Measurements from ENCODE around the gene TSSK6.

TSSK6 gene

GRCh38 chr19:19502808-19503602, 12.3 kb downstream of the TSSK6 start:
- DNase-seq = no peak

GRCh38 chr19:19502281-19502680, 13.1 kb downstream of the TSSK6 start:
- no peak for DNase-seq

GRCh38 chr19:19501798-19502197, 13.6 kb downstream of the TSSK6 start:
- no peak for DNase-seq

- DNase-seq = no peak
These were observed 14.2 kb downstream of the TSSK6 start for GRCh38 chr19:19500975-19501644.

DNA sequence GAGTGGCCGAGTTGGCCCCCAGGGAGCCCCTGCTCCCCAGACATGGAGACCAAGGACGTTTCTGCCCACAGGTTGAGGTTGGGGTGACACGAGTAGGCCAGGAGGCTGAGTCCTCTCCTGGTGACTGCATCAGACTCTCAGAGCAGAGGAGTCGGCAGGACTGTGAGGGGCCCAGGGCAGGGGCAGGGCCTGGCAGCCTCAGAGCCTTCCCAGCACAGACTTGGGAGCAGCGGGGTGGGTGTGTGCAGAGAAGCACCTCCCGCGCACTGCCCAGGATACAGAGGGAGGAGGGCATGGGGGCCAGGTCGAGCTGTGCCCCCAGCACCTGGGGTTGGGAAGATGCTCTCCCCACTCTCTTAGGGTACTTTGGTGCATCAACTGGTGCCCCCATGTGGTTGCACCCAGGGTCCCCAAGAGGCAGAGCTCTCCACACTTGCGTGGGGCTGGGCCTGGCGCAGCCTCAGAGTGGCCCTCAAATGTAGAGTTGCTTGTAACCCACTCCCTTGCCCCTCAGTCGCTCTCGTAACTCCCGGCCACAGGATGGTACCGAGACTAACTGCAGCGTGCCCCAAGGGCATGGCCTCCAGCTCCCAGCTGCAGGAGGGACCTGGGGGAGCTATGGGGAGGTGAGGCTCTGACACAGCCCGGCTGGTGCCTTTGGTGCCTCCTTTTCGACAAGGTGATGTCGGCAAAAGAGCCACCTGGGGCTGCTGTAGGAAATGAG, 15.9 kb downstream of the TSSK6 start:
- no peak for DNase-seq

DNA sequence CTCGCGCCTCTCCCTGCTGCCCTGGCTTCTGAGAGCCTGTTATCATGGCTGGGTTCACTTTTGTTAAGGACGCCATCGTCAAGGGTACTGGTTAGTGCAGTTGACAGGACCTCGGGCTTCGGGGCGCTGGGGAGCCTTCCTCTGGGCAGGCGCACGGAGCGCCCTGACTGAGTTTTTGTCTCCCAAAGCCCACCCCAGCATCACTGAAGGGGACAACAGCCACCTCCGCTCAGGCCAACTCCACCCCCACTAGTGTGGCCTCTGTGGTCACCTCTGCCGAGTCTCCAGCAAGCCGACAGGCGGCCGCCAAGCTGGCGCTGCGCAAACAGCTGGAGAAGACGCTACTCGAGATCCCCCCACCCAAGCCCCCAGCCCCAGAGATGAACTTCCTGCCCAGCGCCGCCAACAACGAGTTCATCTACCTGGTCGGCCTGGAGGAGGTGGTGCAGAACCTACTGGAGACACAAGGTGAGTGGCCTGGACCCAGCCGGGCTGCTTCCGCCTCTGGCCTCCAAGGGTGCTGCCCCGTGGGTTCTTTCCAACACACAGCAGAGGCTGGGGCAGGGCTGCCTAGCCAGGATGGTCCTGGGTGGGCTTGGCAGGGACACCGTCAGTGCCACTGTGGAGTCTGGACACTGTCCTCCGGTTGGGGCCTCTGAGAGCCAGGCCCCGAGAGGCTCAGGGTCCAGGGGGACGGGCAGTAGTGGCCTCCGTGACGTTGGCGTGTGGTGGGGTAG, 16.9 kb downstream of the TSSK6 start:
- no peak for DNase-seq

DNA sequence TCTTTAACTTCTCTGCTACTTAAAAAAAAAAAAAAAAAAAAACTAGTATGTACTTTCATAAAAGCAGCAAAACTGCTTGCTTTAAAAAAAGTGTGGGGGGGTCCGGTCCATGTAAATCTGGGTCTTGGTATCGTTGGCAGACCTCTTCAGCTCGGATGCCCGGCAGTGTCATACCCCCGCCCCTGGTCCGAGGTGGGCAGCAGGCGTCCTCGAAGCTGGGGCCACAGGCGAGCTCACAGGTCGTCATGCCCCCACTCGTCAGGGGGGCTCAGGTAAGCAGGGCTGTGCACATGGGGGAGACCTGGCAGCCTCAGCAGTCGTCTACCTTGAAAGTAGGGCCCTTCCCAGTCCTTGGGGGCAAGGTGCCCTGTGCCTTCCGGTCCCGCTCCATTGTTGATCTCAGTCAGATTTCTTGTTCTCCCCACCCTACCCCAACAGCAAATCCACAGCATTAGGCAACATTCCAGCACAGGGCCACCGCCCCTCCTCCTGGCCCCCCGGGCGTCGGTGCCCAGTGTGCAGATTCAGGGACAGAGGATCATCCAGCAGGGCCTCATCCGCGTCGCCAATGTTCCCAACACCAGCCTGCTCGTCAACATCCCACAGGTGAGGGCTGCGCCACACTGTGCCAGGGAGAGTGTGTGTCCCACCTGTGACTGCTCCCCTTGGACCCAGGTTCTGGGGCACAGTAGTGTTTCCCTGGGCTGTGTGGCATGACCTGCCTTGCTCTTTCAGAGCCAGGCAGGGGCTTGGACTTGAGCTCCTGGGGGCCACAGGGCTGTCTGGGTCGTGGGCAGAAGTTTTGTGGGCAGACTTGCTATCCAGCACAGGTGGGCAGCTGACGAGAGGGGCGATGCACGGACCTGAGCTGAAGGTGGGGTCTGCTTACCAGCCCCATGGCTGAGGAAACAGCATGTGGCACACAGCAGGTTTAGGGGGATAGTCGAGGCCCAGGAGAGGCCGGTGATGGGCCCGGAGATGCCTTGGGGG, 19.4 kb downstream of the TSSK6 start:
- DNase-seq = no peak

- no peak for DNase-seq
These were observed 21.4 kb downstream of the TSSK6 start for GRCh38 chr19:19493841-19494546.

- DNase-seq = no peak
These were observed 23.2 kb downstream of the TSSK6 start for GRCh38 chr19:19492026-19492610.

DNA sequence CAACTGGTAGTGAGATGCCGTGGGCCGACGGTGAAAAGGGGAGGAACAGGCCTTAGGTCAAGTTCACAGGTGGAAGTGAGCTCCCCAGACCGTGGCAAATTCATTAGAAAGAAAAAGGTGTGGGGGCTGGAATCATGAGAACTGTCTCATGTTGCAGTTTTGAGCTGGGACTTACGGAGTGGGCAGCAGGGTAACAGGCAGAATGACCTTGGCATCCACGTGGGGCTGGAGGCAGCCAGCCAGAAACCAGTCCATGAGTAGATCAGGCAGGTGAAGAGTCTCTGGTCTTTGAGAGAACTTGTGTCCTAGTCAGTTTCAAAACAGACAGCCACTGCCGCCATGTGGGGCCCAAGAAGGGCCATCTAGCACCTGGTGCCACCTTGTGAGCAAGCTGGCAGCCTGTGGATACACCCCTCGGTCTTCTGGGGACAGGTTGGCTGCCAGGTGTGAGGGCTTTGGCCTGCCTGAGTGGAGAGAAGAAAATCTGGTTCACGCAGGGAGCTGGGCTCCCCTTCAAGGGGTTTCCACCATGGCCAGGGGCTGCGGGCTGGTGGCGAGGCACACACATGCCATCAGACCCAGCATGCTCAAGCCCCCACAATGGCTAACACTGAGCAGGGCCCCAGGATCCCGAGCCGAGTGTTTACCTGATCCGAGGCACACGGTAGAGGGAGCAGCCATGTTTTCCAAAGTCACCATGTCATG, 23.9 kb downstream of the TSSK6 start:
- no peak for DNase-seq

DNA sequence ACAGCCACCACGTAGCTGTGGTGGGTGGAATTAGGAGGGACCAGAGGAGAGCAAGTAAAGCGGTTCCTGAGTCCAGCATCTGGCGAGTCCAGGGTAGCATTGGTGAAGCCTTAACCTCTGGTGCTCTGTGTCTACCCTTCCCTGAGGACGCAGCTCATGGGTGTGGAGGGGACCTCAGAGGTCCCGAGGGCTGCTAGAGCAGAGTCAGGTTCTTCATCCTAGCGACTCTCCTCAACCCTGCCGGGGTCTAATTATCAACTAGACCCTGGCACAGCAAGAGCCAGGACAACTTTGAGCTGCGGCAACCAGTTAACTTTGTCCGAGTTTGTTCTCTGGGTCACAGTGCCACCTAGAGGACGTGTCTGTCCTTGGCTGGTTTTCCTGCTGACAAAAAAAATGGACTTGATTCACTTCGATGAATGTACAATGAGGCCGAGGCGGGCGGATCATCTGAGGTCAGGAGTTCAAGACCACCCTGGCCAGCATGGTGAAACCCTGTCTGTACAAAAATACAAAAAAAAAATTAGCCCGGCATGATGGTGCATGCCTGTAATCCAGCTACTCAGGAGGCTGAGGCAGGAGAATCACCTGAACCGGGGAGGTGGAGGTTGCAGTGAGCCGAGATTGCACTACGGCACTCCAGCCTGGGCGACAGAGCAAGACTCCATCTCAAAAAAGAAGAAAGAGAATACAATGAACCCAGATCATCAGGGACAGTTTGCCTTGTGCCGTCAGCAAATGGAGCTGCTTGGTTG, 25.0 kb downstream of the TSSK6 start:
- DNase-seq = peak; percentile 48 to 82 (median 74)

- DNase-seq = peak in 1 of 5 donors; percentile 19
These were observed 25.5 kb downstream of the TSSK6 start for GRCh38 chr19:19489804-19490204.

DNA sequence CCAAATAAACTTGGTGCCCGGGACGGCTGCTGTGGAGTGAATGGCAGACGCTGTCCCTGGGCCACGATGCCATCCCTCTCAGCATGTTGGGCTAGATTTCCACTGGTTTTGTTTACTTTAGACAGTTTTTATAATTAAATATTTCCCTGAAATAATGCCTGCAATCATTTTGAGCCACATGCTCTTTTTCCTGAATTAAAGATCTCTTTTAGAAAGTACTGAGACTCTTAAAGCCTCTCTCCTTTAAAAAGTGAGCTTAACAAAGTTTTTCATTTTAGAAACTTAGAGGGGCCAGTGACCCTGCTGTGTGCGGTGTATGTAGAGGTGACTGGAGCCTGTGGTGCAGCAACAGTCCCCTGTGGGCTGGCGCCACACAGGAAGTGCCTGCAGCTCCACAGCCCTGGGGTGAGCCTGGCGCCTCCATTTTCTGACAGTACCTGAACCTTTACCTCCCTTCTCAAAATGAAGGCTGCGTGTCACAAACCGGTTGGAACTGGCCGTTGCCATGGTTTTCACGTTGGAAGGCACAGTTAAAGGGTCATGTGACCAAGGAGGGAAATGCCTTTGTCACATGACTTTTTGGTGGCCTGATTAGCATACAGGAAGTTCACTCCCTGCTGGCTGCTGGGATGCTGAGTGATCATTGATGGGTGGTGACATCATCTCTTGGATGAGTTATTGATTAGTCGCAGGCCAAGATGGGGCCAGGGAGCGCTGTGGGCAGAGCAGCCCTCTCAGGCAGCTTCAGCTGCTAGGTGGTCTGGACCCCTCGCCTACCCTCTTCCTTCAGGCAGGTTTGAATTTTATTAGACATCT, 26.3 kb downstream of the TSSK6 start:
- peak; percentile 80 to 98 (median 88) for DNase-seq

DNA sequence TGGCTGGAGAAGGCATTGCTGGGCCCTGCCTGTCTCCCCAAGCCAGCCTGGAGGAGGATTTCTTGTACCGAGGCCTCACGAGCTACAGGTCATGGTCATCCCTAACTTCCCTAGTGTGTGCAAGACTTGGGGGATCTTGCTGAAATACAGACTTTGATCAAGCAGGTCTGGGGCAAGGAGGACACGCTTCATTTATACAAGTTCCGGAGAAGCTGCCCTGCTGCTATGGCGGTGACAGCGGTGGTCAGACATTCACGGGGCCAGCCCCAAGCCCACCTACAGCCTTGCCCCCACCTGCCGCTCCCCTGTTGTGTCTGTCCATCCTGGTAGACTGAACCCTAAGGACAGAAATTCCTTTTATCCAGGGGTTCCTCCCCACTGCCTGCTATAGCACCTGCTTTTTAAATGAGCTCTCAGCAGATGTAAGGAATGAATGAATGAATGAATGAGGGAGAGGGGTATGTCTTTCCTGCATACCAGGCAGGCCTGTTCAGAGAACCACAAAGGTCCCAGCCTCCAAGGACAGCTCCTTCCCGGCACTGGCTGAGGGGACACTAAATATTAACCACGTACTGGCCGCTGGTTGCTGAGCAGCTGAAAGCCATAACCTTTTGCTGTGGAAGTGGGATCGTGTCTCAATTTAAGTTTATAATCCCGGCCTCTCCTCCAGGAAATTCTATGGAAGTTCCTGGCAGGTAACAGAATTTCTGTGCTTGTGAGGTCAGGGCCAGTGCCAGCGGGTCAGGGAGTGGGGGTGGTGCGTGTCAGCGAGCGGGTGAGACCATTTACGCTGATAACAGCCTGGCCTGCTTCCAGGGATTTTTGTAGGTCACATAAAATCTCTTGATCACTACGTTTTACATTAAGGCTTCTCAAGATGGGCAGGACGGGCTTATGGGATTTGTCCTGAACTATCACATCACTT, 27.1 kb downstream of the TSSK6 start:
- no peak for DNase-seq

- DNase-seq = no peak
These were observed 28.0 kb downstream of the TSSK6 start for GRCh38 chr19:19487077-19487949.

All from T-helper 1 cell (primary cell).